PC-9 (cell line): ENCODE data around the gene GPATCH2.

ENCODE experiments used
- CTCF ChIP-seq: fragments of 200-600 bp; sonication (generic); conservative IDR thresholded peaks from 2 replicates; pipeline ENCODE4 v1.6.1; 2017; ENCODE audit warnings: mixed run types, antibody characterized with exemption, mild to moderate bottlenecking, moderate library complexity
- EZH2 ChIP-seq: fragments of 200-600 bp; sonication (generic); IDR thresholded peaks from 2 replicates; pipeline ENCODE4 v1.8.0; 2017; ENCODE audit warnings: antibody characterized with exemption, low read depth

DNA sequence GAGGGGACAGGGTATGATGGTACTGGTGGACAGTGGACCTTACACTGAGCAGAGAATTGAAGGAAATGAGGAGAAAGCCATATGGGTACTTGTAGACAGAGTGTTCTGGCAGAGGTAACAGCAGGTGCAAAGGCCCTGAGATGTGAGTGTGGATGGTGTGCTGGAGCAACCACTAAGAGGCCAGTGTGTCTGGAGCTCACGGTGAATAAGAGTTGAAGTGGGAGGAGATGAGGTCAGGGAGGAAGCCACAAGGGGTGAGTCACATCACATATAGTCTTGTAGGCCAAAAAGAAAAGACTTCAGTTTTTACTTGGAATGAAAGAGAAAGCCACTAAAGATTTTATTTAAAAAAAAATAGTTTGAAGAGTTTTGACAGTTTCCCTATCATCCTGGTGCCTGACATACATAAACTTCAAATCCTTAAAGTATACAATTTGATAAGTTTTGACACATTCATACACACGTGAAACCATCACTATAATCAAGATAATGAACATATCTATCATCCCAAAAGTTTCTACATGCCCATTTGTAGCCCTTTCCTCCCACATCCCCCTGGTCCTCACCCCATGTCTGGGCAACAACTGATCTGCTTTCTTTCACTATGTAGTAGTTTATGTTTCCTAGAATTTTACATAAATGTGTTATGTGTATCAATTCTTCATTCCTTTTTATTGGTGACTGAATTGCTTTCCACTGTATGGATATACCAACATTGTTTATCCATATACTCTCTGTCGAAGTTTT, 148.4 kb downstream of the GPATCH2 start:
- TF ChIP-seq CTCF (no peak), EZH2 (no peak)
